ENCODE data around the gene EPHB2.

The EPHB2 gene

GRCh38 chr1:22963044-22963677 lies 252.5 kb downstream of the EPHB2 start:
- TF ChIP-seq CEBPB (IDR thresholded peaks at IDR 0.05) (no peak), TAF1 (IDR thresholded peaks at IDR 0.05; ENCODE audit: low read depth) (no peak), EGR1 (IDR thresholded peaks at IDR 0.05) (no peak), USF1 (IDR thresholded peaks at IDR 0.05) (no peak), YY1 (IDR thresholded peaks at IDR 0.05; ENCODE audit: low read depth) (no peak), TEAD4 (IDR thresholded peaks at IDR 0.05) (no peak)

- TF ChIP-seq NFIC (IDR thresholded peaks at IDR 0.05) = no peak
- no peak for TF ChIP-seq TEAD4 (IDR thresholded peaks at IDR 0.05)
- TF ChIP-seq, protein P1, sequence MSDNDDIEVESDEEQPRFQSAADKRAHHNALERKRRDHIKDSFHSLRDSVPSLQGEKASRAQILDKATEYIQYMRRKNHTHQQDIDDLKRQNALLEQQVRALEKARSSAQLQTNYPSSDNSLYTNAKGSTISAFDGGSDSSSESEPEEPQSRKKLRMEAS (IDR thresholded peaks at IDR 0.05) = no peak
- no peak for TF ChIP-seq USF1 (IDR thresholded peaks at IDR 0.05)
- no peak for TF ChIP-seq TCF12 (IDR thresholded peaks at IDR 0.05; ENCODE audit: low read depth)
- no peak for TF ChIP-seq EP300 (IDR thresholded peaks at IDR 0.05; ENCODE audit: borderline replicate concordance)
- TF ChIP-seq EGR1 (IDR thresholded peaks at IDR 0.05) = no peak
- no peak for TF ChIP-seq YY1 (IDR thresholded peaks at IDR 0.05; ENCODE audit: low read depth)
- no peak for TF ChIP-seq RAD21 (IDR thresholded peaks at IDR 0.05; ENCODE audit: low read depth)
- TF ChIP-seq ZBTB7A (IDR thresholded peaks at IDR 0.05; ENCODE audit: low read depth) = no peak
- TF ChIP-seq, protein P2, sequence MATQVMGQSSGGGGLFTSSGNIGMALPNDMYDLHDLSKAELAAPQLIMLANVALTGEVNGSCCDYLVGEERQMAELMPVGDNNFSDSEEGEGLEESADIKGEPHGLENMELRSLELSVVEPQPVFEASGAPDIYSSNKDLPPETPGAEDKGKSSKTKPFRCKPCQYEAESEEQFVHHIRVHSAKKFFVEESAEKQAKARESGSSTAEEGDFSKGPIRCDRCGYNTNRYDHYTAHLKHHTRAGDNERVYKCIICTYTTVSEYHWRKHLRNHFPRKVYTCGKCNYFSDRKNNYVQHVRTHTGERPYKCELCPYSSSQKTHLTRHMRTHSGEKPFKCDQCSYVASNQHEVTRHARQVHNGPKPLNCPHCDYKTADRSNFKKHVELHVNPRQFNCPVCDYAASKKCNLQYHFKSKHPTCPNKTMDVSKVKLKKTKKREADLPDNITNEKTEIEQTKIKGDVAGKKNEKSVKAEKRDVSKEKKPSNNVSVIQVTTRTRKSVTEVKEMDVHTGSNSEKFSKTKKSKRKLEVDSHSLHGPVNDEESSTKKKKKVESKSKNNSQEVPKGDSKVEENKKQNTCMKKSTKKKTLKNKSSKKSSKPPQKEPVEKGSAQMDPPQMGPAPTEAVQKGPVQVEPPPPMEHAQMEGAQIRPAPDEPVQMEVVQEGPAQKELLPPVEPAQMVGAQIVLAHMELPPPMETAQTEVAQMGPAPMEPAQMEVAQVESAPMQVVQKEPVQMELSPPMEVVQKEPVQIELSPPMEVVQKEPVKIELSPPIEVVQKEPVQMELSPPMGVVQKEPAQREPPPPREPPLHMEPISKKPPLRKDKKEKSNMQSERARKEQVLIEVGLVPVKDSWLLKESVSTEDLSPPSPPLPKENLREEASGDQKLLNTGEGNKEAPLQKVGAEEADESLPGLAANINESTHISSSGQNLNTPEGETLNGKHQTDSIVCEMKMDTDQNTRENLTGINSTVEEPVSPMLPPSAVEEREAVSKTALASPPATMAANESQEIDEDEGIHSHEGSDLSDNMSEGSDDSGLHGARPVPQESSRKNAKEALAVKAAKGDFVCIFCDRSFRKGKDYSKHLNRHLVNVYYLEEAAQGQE (IDR thresholded peaks at IDR 0.05; ENCODE audit: low read depth) = no peak
- no peak for TF ChIP-seq FOXM1 (IDR thresholded peaks at IDR 0.05; ENCODE audit: borderline replicate concordance, low read depth)
Measured at GRCh38 chr1:22966309-22966708, 255.7 kb downstream of the EPHB2 start.

GRCh38 chr1:22967833-22968232 lies 257.2 kb downstream of the EPHB2 start:
- TF ChIP-seq EGR1 (IDR thresholded peaks at IDR 0.05) (no peak), NFIC (IDR thresholded peaks at IDR 0.05) (no peak), CEBPB (IDR thresholded peaks at IDR 0.05) (no peak), TAF1 (IDR thresholded peaks at IDR 0.05; ENCODE audit: low read depth) (no peak), ZBTB7A (IDR thresholded peaks at IDR 0.05; ENCODE audit: low read depth) (no peak), CREB1 (IDR thresholded peaks at IDR 0.05; ENCODE audit: low read depth) (no peak), FOXM1 (IDR thresholded peaks at IDR 0.05; ENCODE audit: borderline replicate concordance, low read depth) (no peak), EP300 (IDR thresholded peaks at IDR 0.05; ENCODE audit: borderline replicate concordance) (no peak), USF1 (IDR thresholded peaks at IDR 0.05) (no peak), TEAD4 (IDR thresholded peaks at IDR 0.05) (no peak), RAD21 (IDR thresholded peaks at IDR 0.05; ENCODE audit: low read depth) (no peak), YY1 (IDR thresholded peaks at IDR 0.05; ENCODE audit: low read depth) (no peak), TCF12 (IDR thresholded peaks at IDR 0.05; ENCODE audit: low read depth) (no peak)
- TF ChIP-seq, protein P1 (IDR thresholded peaks at IDR 0.05) = no peak
- TF ChIP-seq, protein P2 (IDR thresholded peaks at IDR 0.05; ENCODE audit: low read depth) = no peak

DNA sequence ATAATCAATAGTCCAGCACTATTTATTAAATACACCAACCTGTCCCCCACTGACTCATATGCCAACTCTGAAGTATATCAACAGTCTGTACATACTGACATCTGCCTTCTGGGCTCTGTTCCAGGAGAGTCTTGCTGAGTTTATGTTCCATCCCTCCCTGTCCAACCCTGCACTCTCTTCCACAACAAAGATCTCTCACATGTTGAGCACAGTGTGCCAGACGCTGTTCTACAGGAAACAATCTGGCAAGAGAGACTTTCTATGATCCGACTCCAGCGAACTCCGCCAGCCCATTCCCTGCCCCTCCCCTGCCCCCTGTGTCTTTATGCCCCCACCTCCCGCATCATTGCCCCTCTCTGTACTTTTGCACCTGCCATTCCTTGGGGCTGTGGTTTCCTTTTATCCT lies 258.7 kb downstream of the EPHB2 start:
- TF ChIP-seq RAD21 (IDR thresholded peaks at IDR 0.05; ENCODE audit: low read depth) (no peak), ZBTB7A (IDR thresholded peaks at IDR 0.05; ENCODE audit: low read depth) (no peak), NFIC (IDR thresholded peaks at IDR 0.05) (no peak), EGR1 (IDR thresholded peaks at IDR 0.05) (no peak), CEBPB (IDR thresholded peaks at IDR 0.05) (no peak), CREB1 (IDR thresholded peaks at IDR 0.05; ENCODE audit: low read depth) (no peak)

GRCh38 chr1:22970096-22970495 lies 259.5 kb downstream of the EPHB2 start:
- TF ChIP-seq CEBPB (IDR thresholded peaks at IDR 0.05) = no peak
- no peak for TF ChIP-seq EP300 (IDR thresholded peaks at IDR 0.05; ENCODE audit: borderline replicate concordance)
- TF ChIP-seq FOXM1 (IDR thresholded peaks at IDR 0.05; ENCODE audit: borderline replicate concordance, low read depth) = no peak
- TF ChIP-seq ZBTB7A (IDR thresholded peaks at IDR 0.05; ENCODE audit: low read depth) = no peak
- TF ChIP-seq USF1 (IDR thresholded peaks at IDR 0.05) = no peak
- TF ChIP-seq RAD21 (IDR thresholded peaks at IDR 0.05; ENCODE audit: low read depth) = no peak

Data from Ishikawa (cell line).